Prostate gland (tissue), 2 donors: ENCODE data around the gene TSR3. TPM values are rescaled to one million over a fixed set of nuclear protein-coding genes. Genes with fewer than 3 reads are reported as not detected.

Experiments
- DNase-seq: peaks from one replicate; pipeline ENCODE4 v3.0.0-alpha.2; 2019; ENCODE audit warnings: low spot score
- H3K27ac ChIP-seq, 2 donors: fragments of 200-600 bp; sonication (generic); 2 replicates each; pipeline ENCODE4 v1.5.1; 2017 to 2019
- H3K27me3 ChIP-seq: fragments of 200-600 bp; sonication (generic); replicated peaks from 2 replicates; pipeline ENCODE4 v1.5.1; 2019; ENCODE audit not compliant: insufficient read depth
- H3K36me3 ChIP-seq, 2 donors: fragments of 200-600 bp; sonication (generic); 1 replicate in 1 of 2; 2 replicates in 1 of 2; pipeline versions ENCODE4 v1.5.1 to v1.8.1; 2017 to 2019
- H3K4me1 ChIP-seq: fragments of 200-600 bp; sonication (generic); replicated peaks from 2 replicates; pipeline ENCODE4 v1.5.1; 2019
- H3K4me3 ChIP-seq, 2 donors: fragments of 200-600 bp; sonication (generic); 2 replicates each; pipeline ENCODE4 v1.5.1; 2017 to 2019
- H3K9me3 ChIP-seq: fragments of 200-600 bp; sonication (generic); 2 replicates; pipeline ENCODE4 v1.5.1; 2017
- POLR2A ChIP-seq: fragments of 450-650 bp; IDR thresholded peaks from one replicate; pipeline ENCODE4 v1.6.1; 2016; ENCODE audit warnings: antibody characterized with exemption, mild to moderate bottlenecking
- POLR2AphosphoS5 ChIP-seq: sonication (generic); formaldehyde crosslinking; IDR thresholded peaks from one replicate; pipeline ENCODE4 v1.6.1; 2017; ENCODE audit warnings: antibody characterized with exemption
- WGBS: methylation state at CpG from one replicate; pipeline ENCODE4 v1.1.5; 2018; 5-methylcytosine and 5-hydroxymethylcytosine counted together
- intact Hi-C: fragments of 100-400 bp; cut with DNase I; formaldehyde crosslinking; loops from one replicate; pipeline ENCODE4 v1.14.2; 2022
- total RNA-seq, 2 donors: library from RNA; depleted of rRNA; stranded (reverse); fragments of >200 nt; gene quantifications; one replicate each; pipeline ENCODE4 v1.1.0, GENCODE V29; 2016
- TF ChIP-seq, protein P1 (sequence below), 4 experiments: fragments of 200-600 bp in 2 of 4; fragments of 450-650 bp in 2 of 4; sonication (generic) in 2 of 4; IDR thresholded peaks; 1 replicate in 3 of 4; 2 replicates in 1 of 4; pipeline ENCODE4 v1.5.1; 2016 to 2019; ENCODE audit warnings: antibody characterized with exemption in 4 of 4, mild to moderate bottlenecking in 2 of 4, moderate library complexity in 2 of 4

TSR3 gene
- total RNA-seq, 2 donors from 2014 or later: 108 to 148 TPM

DNA sequence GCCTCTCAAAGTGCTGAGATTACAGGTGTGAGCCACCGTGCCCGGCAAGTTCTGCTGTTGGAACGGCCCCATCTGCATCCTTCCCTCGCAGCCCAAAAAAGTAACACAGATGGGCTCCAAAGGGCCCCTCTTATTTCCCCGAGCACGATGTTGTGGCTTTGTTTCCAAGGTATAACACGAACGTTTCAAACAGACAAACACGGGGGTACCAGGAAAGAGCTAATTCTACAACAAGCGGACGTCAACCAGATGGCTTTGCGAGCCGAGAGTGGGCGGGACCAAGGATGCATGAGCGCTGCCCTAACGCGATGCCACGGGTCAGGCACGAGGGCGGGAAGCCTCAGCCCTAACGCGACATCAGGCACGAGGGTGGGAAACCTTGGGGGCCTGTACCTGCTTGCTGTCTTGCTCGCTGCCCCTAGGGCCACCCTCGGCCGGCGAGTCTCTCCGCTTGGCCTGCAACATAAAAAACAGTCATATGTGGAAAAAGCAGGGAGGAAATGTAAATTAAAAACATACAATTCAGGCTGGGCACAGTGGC is 38.6 kb upstream of the TSR3 start:
- intact Hi-C loops: no loop called here
- Histone ChIP-seq H3K9me3 (no peaks in the 10 kb centered on the region), H3K4me3 (no peak overlapping the region), H3K36me3 (peaks cover 3 to 22% of the 10 kb centered on the region in 2 donors), H3K27me3 (no peaks in the 10 kb centered on the region), H3K27ac (no peak overlapping the region), H3K4me1 (no peaks in the 10 kb centered on the region)
- DNase-seq: no peak
- WGBS: 81% methylated on average over 28 of the region's 28 CpGs
- TF ChIP-seq POLR2AphosphoS5 (no peak), POLR2A (no peak)
- TF ChIP-seq, protein P1, sequence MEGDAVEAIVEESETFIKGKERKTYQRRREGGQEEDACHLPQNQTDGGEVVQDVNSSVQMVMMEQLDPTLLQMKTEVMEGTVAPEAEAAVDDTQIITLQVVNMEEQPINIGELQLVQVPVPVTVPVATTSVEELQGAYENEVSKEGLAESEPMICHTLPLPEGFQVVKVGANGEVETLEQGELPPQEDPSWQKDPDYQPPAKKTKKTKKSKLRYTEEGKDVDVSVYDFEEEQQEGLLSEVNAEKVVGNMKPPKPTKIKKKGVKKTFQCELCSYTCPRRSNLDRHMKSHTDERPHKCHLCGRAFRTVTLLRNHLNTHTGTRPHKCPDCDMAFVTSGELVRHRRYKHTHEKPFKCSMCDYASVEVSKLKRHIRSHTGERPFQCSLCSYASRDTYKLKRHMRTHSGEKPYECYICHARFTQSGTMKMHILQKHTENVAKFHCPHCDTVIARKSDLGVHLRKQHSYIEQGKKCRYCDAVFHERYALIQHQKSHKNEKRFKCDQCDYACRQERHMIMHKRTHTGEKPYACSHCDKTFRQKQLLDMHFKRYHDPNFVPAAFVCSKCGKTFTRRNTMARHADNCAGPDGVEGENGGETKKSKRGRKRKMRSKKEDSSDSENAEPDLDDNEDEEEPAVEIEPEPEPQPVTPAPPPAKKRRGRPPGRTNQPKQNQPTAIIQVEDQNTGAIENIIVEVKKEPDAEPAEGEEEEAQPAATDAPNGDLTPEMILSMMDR (IDR thresholded peaks at IDR 0.05): no peak

DNA sequence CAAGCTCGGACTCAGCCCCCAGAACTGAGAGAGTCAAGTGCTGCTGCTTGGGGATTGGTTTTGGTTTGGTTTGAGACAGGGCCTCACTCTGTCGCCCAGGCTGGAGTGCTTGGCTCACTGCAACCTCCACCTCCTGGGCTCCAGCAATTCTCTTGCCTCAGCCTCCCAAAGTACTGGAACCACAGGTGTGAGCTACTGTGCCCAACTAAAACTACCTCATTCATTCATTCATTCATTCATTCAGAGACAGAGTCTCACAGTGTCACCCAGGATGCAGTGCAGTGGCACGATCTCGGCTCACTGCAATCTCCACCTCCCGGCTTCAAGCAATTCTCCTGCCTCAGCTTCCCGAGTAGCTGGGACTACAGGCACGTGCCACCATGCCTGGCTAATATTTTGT is 38.1 kb upstream of the TSR3 start:
- Histone ChIP-seq H3K4me1 (no peaks in the 10 kb centered on the region), H3K4me3 (no peak overlapping the region), H3K27me3 (no peaks in the 10 kb centered on the region), H3K36me3 (peaks cover 3 to 22% of the 10 kb centered on the region in 2 donors), H3K27ac (no peak overlapping the region), H3K9me3 (no peaks in the 10 kb centered on the region)
- TF ChIP-seq, protein P1 (IDR thresholded peaks at IDR 0.05): no peak
- TF ChIP-seq POLR2AphosphoS5 (no peak), POLR2A (no peak)
- 93% methylated on average over 7 of the region's 7 CpGs for WGBS
- no peak for DNase-seq
- intact Hi-C loops: no loop called here

DNA sequence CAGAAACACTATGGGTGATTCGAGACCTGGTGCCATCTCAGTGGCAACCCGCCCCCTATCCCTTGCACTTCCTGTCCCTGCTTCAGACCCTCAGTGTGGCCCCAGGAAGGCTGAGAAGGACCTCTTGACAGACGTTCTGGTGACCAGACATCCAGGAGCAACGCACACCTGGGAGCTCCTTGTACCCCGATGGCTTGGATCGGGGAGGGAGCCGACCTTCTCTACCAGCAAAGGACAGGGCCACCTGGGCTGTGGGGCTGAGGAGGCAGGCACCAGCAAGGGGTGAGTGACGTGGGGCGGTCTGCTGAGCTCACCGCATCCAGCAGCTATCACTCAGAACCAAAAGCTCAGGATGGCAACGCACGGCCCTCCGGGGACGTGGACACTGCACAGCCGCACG is 35.7 kb upstream of the TSR3 start:
- TF ChIP-seq, protein P1 (IDR thresholded peaks at IDR 0.05): no peak
- TF ChIP-seq POLR2AphosphoS5: no peak
- no peak for TF ChIP-seq POLR2A
- Histone ChIP-seq H3K27ac (no peak overlapping the region), H3K9me3 (no peaks in the 10 kb centered on the region), H3K4me3 (no peak overlapping the region), H3K27me3 (no peaks in the 10 kb centered on the region), H3K36me3 (peaks cover 3 to 13% of the 10 kb centered on the region in 2 donors), H3K4me1 (no peaks in the 10 kb centered on the region)
- no peak for DNase-seq
- WGBS: 96% methylated on average over 12 of the region's 16 CpGs
- intact Hi-C loops: no loop called here

DNA sequence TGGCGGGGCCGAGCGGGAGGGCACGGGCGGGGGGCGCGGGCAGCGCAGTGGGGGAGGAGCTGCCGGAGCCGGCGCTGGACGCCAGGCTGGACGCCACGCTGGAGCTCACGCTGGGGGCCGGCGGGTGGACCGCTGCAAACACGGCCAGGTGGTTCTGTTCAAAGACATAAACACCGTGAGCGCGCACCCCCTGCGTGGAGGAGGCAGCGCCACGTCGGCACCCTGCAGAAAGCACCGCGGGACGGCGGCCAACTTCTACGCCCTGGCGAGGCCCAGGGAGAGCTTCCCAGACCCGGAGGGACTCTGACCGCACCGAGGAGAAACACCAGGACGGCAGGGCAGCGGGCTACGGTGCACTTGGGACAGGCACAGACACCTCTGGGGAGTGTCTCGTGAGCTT is 33.6 kb upstream of the TSR3 start:
- H3K27me3 ChIP-seq: no peaks in the 10 kb centered on the region
- 92% methylated on average over 38 of the region's 39 CpGs for WGBS
- peaks cover 3% of the 10 kb centered on the region in 2 donors for H3K36me3 ChIP-seq
- H3K27ac ChIP-seq: no peak overlapping the region
- no peak overlapping the region for H3K4me3 ChIP-seq
- no peaks in the 10 kb centered on the region for H3K9me3 ChIP-seq
- TF ChIP-seq POLR2AphosphoS5 (no peak), POLR2A (no peak)
- TF ChIP-seq, protein P1 (IDR thresholded peaks at IDR 0.05): no peak
- intact Hi-C loops: no loop called here
- H3K4me1 ChIP-seq: no peaks in the 10 kb centered on the region
- no peak for DNase-seq

DNA sequence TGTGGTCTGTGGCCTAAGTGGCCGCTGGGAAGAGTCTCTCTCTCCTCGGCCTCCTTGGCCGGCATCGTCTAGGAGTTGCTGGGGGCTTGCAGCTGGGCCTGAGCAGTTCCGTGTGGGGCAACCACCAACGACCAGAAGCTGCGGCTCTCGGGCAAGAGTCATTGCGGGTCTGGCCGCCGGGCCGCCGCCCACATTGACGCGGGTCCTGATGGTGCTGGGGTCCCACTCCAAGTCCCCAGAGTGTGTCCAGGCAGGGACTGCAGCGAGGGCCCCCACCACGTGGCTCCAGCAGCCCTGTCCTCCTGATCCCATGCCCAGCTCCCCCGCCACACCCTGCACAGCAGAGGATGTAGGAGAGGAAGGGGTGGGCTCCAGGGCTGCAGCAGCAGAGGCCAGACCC is 31.9 kb upstream of the TSR3 start:
- no peak overlapping the region for H3K4me3 ChIP-seq
- intact Hi-C loops: no loop called here
- no peaks in the 10 kb centered on the region for H3K4me1 ChIP-seq
- TF ChIP-seq, protein P1 (IDR thresholded peaks at IDR 0.05): no peak
- TF ChIP-seq POLR2A: no peak
- TF ChIP-seq POLR2AphosphoS5: no peak
- no peaks in the 10 kb centered on the region for H3K27me3 ChIP-seq
- no peaks in the 10 kb centered on the region for H3K36me3 ChIP-seq
- 91% methylated on average over 18 of the region's 18 CpGs for WGBS
- H3K27ac ChIP-seq: no peak overlapping the region
- no peak for DNase-seq
- H3K9me3 ChIP-seq: no peaks in the 10 kb centered on the region
